GM18526 (cell line): ENCODE results near the gene AJM1.

ENCODE experiments used
- POLR2A ChIP-seq: IDR thresholded peaks from 3 replicates; pipeline ENCODE4 v1.6.1; 2011; ENCODE audit not compliant: insufficient read length; ENCODE audit errors: extremely low read depth

The AJM1 gene

GRCh38 chr9:136850866-136851775 lies 8.8 kb downstream of the AJM1 start:
- TF ChIP-seq POLR2A: no peak

- no peak for TF ChIP-seq POLR2A
Measured at GRCh38 chr9:136851941-136852663, 9.8 kb downstream of the AJM1 start, which contains the start of gene MAMDC4. Gene MAMDC4, plus strand, starts transcription at chr9:136852346. Its CDS starts 71 bp downstream, at chr9:136852417.

GRCh38 chr9:136852664-136853595 lies 10.7 kb downstream of the AJM1 start:
- TF ChIP-seq POLR2A: no peak

GRCh38 chr9:136853596-136854112 lies 11.4 kb downstream of the AJM1 start:
- no peak for TF ChIP-seq POLR2A

GRCh38 chr9:136854113-136854841 lies 12.0 kb downstream of the AJM1 start:
- TF ChIP-seq POLR2A: no peak

GRCh38 chr9:136854842-136855460 lies 12.7 kb downstream of the AJM1 start:
- no peak for TF ChIP-seq POLR2A

- no peak for TF ChIP-seq POLR2A
Measured at GRCh38 chr9:136855461-136856078, 13.3 kb downstream of the AJM1 start.

- no peak for TF ChIP-seq POLR2A
Measured at GRCh38 chr9:136856079-136856476, 13.8 kb downstream of the AJM1 start.

- no peak for TF ChIP-seq POLR2A
Measured at GRCh38 chr9:136856541-136857141, 14.4 kb downstream of the AJM1 start.

- TF ChIP-seq POLR2A: no peak
Measured at GRCh38 chr9:136857166-136857565, 14.9 kb downstream of the AJM1 start.

GRCh38 chr9:136857581-136858412 lies 15.5 kb downstream of the AJM1 start:
- no peak for TF ChIP-seq POLR2A

GRCh38 chr9:136858452-136858843 lies 16.2 kb downstream of the AJM1 start:
- no peak for TF ChIP-seq POLR2A
